GM06990 (cell line): ENCODE data around the gene GRAMD1C.
"Not testable (repeated sequence)": the region's sequence is repeated elsewhere in the genome, so short reads cannot be mapped to it uniquely, and the experiment has no call there.

Experiments
- DNase-seq: peaks from one replicate; pipeline ENCODE4 v3.0.0-alpha.2; 2011; ENCODE audit not compliant: insufficient read length; ENCODE audit errors: extremely low read depth
- H3K27me3 ChIP-seq: replicated peaks from 2 replicates; pipeline ENCODE4 v1.6.0; 2011; ENCODE audit warnings: low read length; ENCODE audit not compliant: control insufficient read depth, insufficient read depth
- H3K36me3 ChIP-seq: 2 replicates; pipeline ENCODE4 v1.5.1; 2011; ENCODE audit warnings: low read length; ENCODE audit not compliant: control insufficient read depth, insufficient read depth
- H3K4me3 ChIP-seq: replicated peaks from 2 replicates; pipeline ENCODE4 v1.5.1; 2011; ENCODE audit warnings: low read depth, mild to moderate bottlenecking, control low read depth, low read length
- CTCF ChIP-seq: IDR thresholded peaks from 2 replicates; pipeline ENCODE4 v1.5.1; 2011; ENCODE audit warnings: low read length, control low read depth, mild to moderate bottlenecking, inconsistent platforms; ENCODE audit not compliant: insufficient read depth, poor library complexity, severe bottlenecking

GRAMD1C gene

GRCh38 chr3:113844622-113845222 lies 6.1 kb downstream of the GRAMD1C start:
- H3K27me3 ChIP-seq = no peaks in the 10 kb centered on the region
- no peak for DNase-seq
- H3K4me3 ChIP-seq = no peak overlapping the region
- peak; percentile 55 for TF ChIP-seq CTCF
- H3K36me3 ChIP-seq = no peaks in the 10 kb centered on the region

DNA sequence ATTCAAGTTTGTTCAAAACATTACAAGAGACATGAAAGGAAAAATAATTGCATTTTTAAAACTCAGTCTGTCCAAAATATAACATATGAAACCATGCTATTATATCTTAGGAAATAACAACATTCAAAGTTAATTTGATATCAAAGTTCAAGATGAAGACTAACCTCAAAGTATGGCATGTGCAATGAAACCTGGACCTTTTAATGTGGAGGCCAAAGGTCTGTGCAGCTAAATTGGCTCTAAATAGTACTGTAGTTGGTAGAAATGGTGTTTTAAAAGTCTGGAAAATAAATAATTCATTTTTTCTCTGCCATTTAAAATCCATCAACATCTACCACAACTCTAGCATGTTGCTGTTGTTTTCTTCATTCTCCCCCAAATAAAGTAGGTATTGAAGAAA lies 8.7 kb downstream of the GRAMD1C start:
- Histone ChIP-seq H3K36me3 (no peaks in the 10 kb centered on the region), H3K27me3 (no peaks in the 10 kb centered on the region), H3K4me3 (no peak overlapping the region)
- no peak for DNase-seq
- no peak for TF ChIP-seq CTCF

DNA sequence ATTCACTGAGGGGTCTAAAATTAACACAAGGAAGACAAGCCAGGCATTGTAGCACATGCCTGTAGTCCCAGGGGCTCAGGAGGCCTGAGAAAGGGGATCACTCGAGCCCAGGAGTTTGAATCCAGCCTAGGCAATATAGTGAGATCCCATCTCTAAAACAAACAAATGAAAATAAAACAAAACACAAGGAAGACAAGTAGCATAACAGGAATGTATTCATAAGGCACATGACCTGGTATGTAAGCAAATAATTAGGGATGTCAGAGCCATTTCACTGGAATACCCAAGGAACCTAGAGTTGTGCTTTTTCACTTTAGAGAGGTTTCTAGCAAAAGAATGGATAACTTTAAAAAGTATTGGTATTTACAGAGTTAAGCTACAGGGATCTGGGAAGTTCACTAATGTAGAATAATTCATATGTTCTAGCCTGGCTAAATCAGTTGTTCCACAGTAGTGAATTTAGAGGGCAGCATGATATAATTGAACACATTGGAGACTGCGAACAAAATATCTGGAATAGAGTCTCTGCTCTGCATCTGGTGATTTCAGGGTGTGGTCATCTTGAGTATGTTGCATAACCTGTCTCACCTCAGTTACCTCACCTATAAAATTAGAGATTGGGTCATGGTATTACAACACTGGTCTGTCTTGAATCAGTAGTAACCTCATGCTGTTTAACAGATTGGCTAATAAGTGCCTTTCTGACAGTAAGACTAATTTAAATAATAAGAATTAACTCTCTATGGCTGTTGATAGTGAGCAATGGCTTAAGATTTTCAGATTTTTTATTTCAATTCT lies 9.3 kb downstream of the GRAMD1C start:
- no peak for DNase-seq

DNA sequence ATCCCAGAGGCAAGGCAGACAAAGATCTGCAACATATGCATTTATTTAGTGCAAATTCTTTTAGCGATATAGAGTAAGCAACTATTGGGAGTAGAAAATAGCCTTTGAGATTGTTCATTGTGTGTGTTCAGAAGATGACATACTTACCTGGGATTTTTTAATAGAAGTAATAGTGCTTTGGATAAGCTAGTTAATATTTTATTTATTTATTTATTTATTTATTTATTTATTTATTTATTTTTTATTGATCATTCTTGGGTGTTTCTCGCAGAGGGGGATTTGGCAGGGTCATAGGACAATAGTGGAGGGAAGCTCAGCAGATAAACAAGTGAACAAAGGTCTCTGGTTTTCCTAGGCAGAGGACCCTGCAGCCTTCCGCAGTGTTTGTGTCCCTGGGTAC lies 10.5 kb downstream of the GRAMD1C start:
- not testable (repeated sequence) for DNase-seq, H3K36me3 ChIP-seq, H3K4me3 ChIP-seq, H3K27me3 ChIP-seq

More for the DNA sequence above, 9.3 kb downstream of the GRAMD1C start:
- no peaks in the 10 kb centered on the region for H3K27me3 ChIP-seq
- TF ChIP-seq CTCF = no peak
- H3K4me3 ChIP-seq = no peak overlapping the region
- no peaks in the 10 kb centered on the region for H3K36me3 ChIP-seq

- not testable (repeated sequence) for H3K4me3 ChIP-seq, H3K36me3 ChIP-seq, H3K27me3 ChIP-seq, DNase-seq
Measured at GRCh38 chr3:113849841-113850240, 11.3 kb downstream of the GRAMD1C start.

DNA sequence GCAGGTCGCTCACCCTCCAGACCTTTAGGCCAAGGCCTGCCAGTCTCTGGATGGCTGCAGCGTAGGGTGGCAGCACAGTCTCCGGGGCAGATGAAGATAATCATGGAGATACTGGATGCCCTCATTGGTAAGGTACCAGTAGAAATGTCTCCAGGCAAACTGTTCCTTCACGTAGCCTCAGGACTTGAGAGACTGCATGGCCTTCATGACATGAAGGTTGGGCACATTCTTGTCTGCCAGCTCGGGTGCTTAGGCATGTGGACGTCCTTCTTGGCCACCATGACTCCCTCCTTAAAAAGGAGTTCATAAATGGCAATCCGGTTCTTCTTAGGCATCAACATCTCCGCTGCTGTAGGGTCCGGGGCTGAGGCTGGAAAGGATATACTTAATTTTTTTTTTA lies 11.8 kb downstream of the GRAMD1C start:
- not testable (repeated sequence) for DNase-seq, H3K36me3 ChIP-seq, H3K4me3 ChIP-seq, H3K27me3 ChIP-seq

- no peak overlapping the region for H3K4me3 ChIP-seq
- no peaks in the 10 kb centered on the region for H3K36me3 ChIP-seq
- H3K27me3 ChIP-seq = no peaks in the 10 kb centered on the region
- DNase-seq = no peak
- no peak for TF ChIP-seq CTCF
Measured at GRCh38 chr3:113852506-113852905, 13.9 kb downstream of the GRAMD1C start.
